Measurements from ENCODE around the gene REEP5.

REEP5 gene

DNA sequence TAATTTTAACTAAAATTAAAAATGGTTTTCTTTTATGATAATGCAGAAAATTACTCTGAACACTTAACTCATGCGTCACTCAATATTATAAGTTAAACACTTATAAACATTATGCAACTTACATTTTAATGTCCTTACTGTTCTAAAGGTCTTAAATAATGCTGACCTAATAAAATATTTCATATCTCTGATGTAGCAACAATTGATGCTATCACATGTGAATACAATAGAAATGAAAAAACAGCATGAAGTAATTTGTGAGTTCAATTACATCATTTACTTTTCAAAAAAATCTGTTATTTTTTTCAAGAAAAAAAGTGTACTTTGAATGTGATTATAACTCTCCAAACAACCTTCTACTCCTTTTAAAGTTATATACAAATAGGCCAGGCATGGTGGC, 26.4 kb upstream of the REEP5 start:
- Histone ChIP-seq H3K36me3 (ENCODE audit: control insufficient read depth, low read length) (no peaks in the 10 kb centered on the region), H3K4me1 (ENCODE audit: control insufficient read depth, low read length) (peaks cover 14% of the 10 kb centered on the region), H3K9me2 (replicated peaks; ENCODE audit: control insufficient read depth, low read length) (no peaks in the 10 kb centered on the region), H3K27me3 (ENCODE audit: control insufficient read depth, low read length) (no peaks in the 10 kb centered on the region), H4K20me1 (ENCODE audit: control insufficient read depth, insufficient read depth, low read depth, low read length) (no peaks in the 10 kb centered on the region), H3K4me2 (ENCODE audit: low read length) (no peak overlapping the region), H3K9me3 (ENCODE audit: control insufficient read depth, insufficient read depth, low read length) (no peaks in the 10 kb centered on the region), H3K79me2 (ENCODE audit: control insufficient read depth, low read length) (no peaks in the 10 kb centered on the region), H3K27ac (ENCODE audit: low read depth, low read length) (no peak overlapping the region), H3K4me3 (ENCODE audit: low read length) (no peak overlapping the region), H3F3A (ENCODE audit: control insufficient read depth, insufficient read depth) (no peaks in the 10 kb centered on the region)
- no peak for TF ChIP-seq EZH2phosphoT487 (IDR thresholded peaks at IDR 0.05; ENCODE audit: borderline replicate concordance, low read length)
- TF ChIP-seq, protein P1, sequence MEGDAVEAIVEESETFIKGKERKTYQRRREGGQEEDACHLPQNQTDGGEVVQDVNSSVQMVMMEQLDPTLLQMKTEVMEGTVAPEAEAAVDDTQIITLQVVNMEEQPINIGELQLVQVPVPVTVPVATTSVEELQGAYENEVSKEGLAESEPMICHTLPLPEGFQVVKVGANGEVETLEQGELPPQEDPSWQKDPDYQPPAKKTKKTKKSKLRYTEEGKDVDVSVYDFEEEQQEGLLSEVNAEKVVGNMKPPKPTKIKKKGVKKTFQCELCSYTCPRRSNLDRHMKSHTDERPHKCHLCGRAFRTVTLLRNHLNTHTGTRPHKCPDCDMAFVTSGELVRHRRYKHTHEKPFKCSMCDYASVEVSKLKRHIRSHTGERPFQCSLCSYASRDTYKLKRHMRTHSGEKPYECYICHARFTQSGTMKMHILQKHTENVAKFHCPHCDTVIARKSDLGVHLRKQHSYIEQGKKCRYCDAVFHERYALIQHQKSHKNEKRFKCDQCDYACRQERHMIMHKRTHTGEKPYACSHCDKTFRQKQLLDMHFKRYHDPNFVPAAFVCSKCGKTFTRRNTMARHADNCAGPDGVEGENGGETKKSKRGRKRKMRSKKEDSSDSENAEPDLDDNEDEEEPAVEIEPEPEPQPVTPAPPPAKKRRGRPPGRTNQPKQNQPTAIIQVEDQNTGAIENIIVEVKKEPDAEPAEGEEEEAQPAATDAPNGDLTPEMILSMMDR (IDR thresholded peaks at IDR 0.05; ENCODE audit: low read depth, low read length, poor library complexity, severe bottlenecking), result no peak

GRCh38 chr5:112940670-112941069, 18.6 kb upstream of the REEP5 start:
- Histone ChIP-seq H3K4me2 (ENCODE audit: low read length) (no peak overlapping the region), H4K20me1 (ENCODE audit: control insufficient read depth, insufficient read depth, low read depth, low read length) (no peaks in the 10 kb centered on the region), H3K4me3 (ENCODE audit: low read length) (no peak overlapping the region), H3F3A (ENCODE audit: control insufficient read depth, insufficient read depth) (no peaks in the 10 kb centered on the region), H3K9me2 (replicated peaks; ENCODE audit: control insufficient read depth, low read length) (no peaks in the 10 kb centered on the region), H3K79me2 (ENCODE audit: control insufficient read depth, low read length) (no peaks in the 10 kb centered on the region), H3K36me3 (ENCODE audit: control insufficient read depth, low read length) (no peaks in the 10 kb centered on the region), H3K27me3 (ENCODE audit: control insufficient read depth, low read length) (no peaks in the 10 kb centered on the region), H3K9me3 (ENCODE audit: control insufficient read depth, insufficient read depth, low read length) (no peaks in the 10 kb centered on the region), H3K27ac (ENCODE audit: low read depth, low read length) (no peak overlapping the region), H3K4me1 (ENCODE audit: control insufficient read depth, low read length) (peaks cover 9% of the 10 kb centered on the region)
- TF ChIP-seq EZH2phosphoT487 (IDR thresholded peaks at IDR 0.05; ENCODE audit: borderline replicate concordance, low read length), result no peak
- TF ChIP-seq, protein P1 (IDR thresholded peaks at IDR 0.05; ENCODE audit: low read depth, low read length, poor library complexity, severe bottlenecking), result no peak

- no peaks in the 10 kb centered on the region for H3K9me3 ChIP-seq (ENCODE audit: control insufficient read depth, insufficient read depth, low read length)
- no peak overlapping the region for H3K27ac ChIP-seq (ENCODE audit: low read depth, low read length)
- no peaks in the 10 kb centered on the region for H3K36me3 ChIP-seq (ENCODE audit: control insufficient read depth, low read length)
- no peaks in the 10 kb centered on the region for H3K9me2 ChIP-seq (replicated peaks; ENCODE audit: control insufficient read depth, low read length)
- no peak for TF ChIP-seq EZH2phosphoT487 (IDR thresholded peaks at IDR 0.05; ENCODE audit: borderline replicate concordance, low read length)
- TF ChIP-seq, protein P1 (IDR thresholded peaks at IDR 0.05; ENCODE audit: low read depth, low read length, poor library complexity, severe bottlenecking), result no peak
- no peaks in the 10 kb centered on the region for H4K20me1 ChIP-seq (ENCODE audit: control insufficient read depth, insufficient read depth, low read depth, low read length)
- H3K27me3 ChIP-seq (ENCODE audit: control insufficient read depth, low read length), result no peaks in the 10 kb centered on the region
- H3K4me3 ChIP-seq (ENCODE audit: low read length), result no peak overlapping the region
- H3K4me1 ChIP-seq (ENCODE audit: control insufficient read depth, low read length), result peaks cover 8% of the 10 kb centered on the region
- H3K4me2 ChIP-seq (ENCODE audit: low read length), result no peak overlapping the region
- no peaks in the 10 kb centered on the region for H3F3A ChIP-seq (ENCODE audit: control insufficient read depth, insufficient read depth)
- no peaks in the 10 kb centered on the region for H3K79me2 ChIP-seq (ENCODE audit: control insufficient read depth, low read length)
Observed at GRCh38 chr5:112938286-112938685, 16.3 kb upstream of the REEP5 start.

DNA sequence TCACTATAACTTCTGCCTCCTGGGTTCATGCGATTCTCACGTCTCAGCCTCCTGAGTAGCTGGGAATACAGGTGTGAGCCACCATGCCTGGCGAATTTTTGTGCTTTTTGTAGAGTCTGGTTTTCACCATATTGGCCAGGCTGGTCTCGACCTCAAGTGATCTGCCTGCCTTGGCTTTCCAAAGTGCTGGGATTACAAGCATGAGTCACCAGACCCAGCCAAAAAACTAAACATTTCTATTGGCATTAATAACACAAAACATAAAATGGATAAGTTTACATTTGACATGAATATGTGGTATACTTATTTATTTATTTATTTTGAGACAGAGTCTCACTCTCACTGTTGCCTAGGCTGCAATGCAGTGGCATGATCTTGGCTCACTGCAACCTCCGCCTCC, 13.6 kb upstream of the REEP5 start:
- no peaks in the 10 kb centered on the region for H4K20me1 ChIP-seq (ENCODE audit: control insufficient read depth, insufficient read depth, low read depth, low read length)
- H3K4me3 ChIP-seq (ENCODE audit: low read length), result no peak overlapping the region
- H3K4me2 ChIP-seq (ENCODE audit: low read length), result no peak overlapping the region
- peaks cover 27% of the 10 kb centered on the region for H3K4me1 ChIP-seq (ENCODE audit: control insufficient read depth, low read length)
- no peaks in the 10 kb centered on the region for H3K79me2 ChIP-seq (ENCODE audit: control insufficient read depth, low read length)
- no peaks in the 10 kb centered on the region for H3K36me3 ChIP-seq (ENCODE audit: control insufficient read depth, low read length)
- no peaks in the 10 kb centered on the region for H3K27me3 ChIP-seq (ENCODE audit: control insufficient read depth, low read length)
- no peak overlapping the region for H3K27ac ChIP-seq (ENCODE audit: low read depth, low read length)
- no peaks in the 10 kb centered on the region for H3K9me3 ChIP-seq (ENCODE audit: control insufficient read depth, insufficient read depth, low read length)
- H3K9me2 ChIP-seq (replicated peaks; ENCODE audit: control insufficient read depth, low read length), result no peaks in the 10 kb centered on the region
- TF ChIP-seq EZH2phosphoT487 (IDR thresholded peaks at IDR 0.05; ENCODE audit: borderline replicate concordance, low read length), result no peak
- TF ChIP-seq, protein P1 (IDR thresholded peaks at IDR 0.05; ENCODE audit: low read depth, low read length, poor library complexity, severe bottlenecking), result no peak
- H3F3A ChIP-seq (ENCODE audit: control insufficient read depth, insufficient read depth), result peaks cover 9% of the 10 kb centered on the region
